HEK293 (cell line): ENCODE measurements around the gene SLU7.

Experiments
- CTCF ChIA-PET: fragments of 350-600 bp; formaldehyde crosslinking; extraction: SDS; loops from one replicate; lab custom pipeline; 2021; ENCODE audit warnings: antibody characterized with exemption; lab: Yijun Ruan, JAX
- POLR2A ChIA-PET: fragments of 300-600 bp; formaldehyde crosslinking; extraction: SDS; loops from one replicate; lab custom pipeline; 2020; ENCODE audit warnings: antibody characterized with exemption, inconsistent platforms; lab: Yijun Ruan, JAX
- H3K27ac ChIP-seq: fragments of 200-500 bp; sonication (Bioruptor generic); 2 replicates; pipeline ENCODE4 v1.5.1; 2014; ENCODE audit warnings: low read depth, low read length, control low read depth, inconsistent platforms; ENCODE audit errors: extremely low read depth
- H3K36me3 ChIP-seq, 2 experiments: fragments of 200-500 bp in 1 of 2; sonication (Bioruptor generic) in 1 of 2; 1 replicate in 1 of 2; 2 replicates in 1 of 2; pipeline ENCODE4 v1.5.1; 2014 to 2017; ENCODE audit warnings: inconsistent platforms in 2 of 2, low read length in 2 of 2; ENCODE audit not compliant: control insufficient read depth in 2 of 2, insufficient read depth in 1 of 2
- H3K4me1 ChIP-seq: fragments of 200-500 bp; sonication (Bioruptor generic); 2 replicates; pipeline ENCODE4 v1.5.1; 2014; ENCODE audit warnings: mild to moderate bottlenecking, low read length, inconsistent platforms; ENCODE audit not compliant: control insufficient read depth, insufficient read depth
- H3K4me3 ChIP-seq: 2 replicates; pipeline ENCODE4 v1.5.1; 2011; ENCODE audit warnings: low read depth, mild to moderate bottlenecking, control low read depth, low read length, moderate library complexity
- H3K9me3 ChIP-seq: fragments of 200-500 bp; sonication (Bioruptor generic); 2 replicates; pipeline ENCODE4 v1.5.1; 2014; ENCODE audit warnings: low read depth, low read length, inconsistent platforms; ENCODE audit not compliant: control insufficient read depth, insufficient read depth
- HIC1 ChIP-seq: fragments of 450-650 bp; formaldehyde crosslinking; IDR thresholded peaks from 2 replicates; pipeline ENCODE4 v1.5.1; 2016; ENCODE audit warnings: missing biosample characterization, missing genetic modification characterization
- HOXC10 ChIP-seq: sonication (generic); formaldehyde crosslinking; IDR thresholded peaks from 2 replicates; pipeline ENCODE4 v1.8.1; 2023; ENCODE audit warnings: mild to moderate bottlenecking, missing genetic modification reagents
- KLF10 ChIP-seq: fragments of 450-650 bp; IDR thresholded peaks from 2 replicates; pipeline ENCODE4 v1.5.1; 2018; ENCODE audit warnings: missing biosample characterization, mild to moderate bottlenecking, missing genetic modification characterization
- SP7 ChIP-seq: fragments of 450-650 bp; formaldehyde crosslinking; IDR thresholded peaks from 2 replicates; pipeline ENCODE4 v1.5.1; 2016; ENCODE audit warnings: missing biosample characterization, missing genetic modification characterization
- TRIM28 ChIP-seq: IDR thresholded peaks from 2 replicates; pipeline ENCODE4 v1.6.1; 2011; ENCODE audit warnings: low read length, control low read depth, borderline replicate concordance
- ZBTB1 ChIP-seq: fragments of 450-650 bp; formaldehyde crosslinking; IDR thresholded peaks from 2 replicates; pipeline ENCODE4 v1.5.1; 2016; ENCODE audit warnings: missing biosample characterization, missing genetic modification characterization
- ZFP41 ChIP-seq: fragments of 450-650 bp; formaldehyde crosslinking; IDR thresholded peaks from 2 replicates; pipeline ENCODE4 v1.5.1; 2016; ENCODE audit warnings: missing biosample characterization, missing genetic modification characterization, borderline replicate concordance
- ZNF19 ChIP-seq: fragments of 450-650 bp; formaldehyde crosslinking; IDR thresholded peaks from 2 replicates; pipeline ENCODE4; 2016; ENCODE audit warnings: missing biosample characterization, missing genetic modification characterization, low read depth
- ZNF24 ChIP-seq: fragments of 450-650 bp; formaldehyde crosslinking; IDR thresholded peaks from 2 replicates; pipeline ENCODE4 v1.5.1; 2016; ENCODE audit warnings: missing biosample characterization, missing genetic modification characterization
- ZNF26 ChIP-seq: fragments of 450-650 bp; formaldehyde crosslinking; IDR thresholded peaks from 2 replicates; pipeline ENCODE4 v1.5.1; 2016; ENCODE audit warnings: missing biosample characterization, missing genetic modification characterization
- ZNF274 ChIP-seq, 2 experiments: fragments of 200-500 bp in 1 of 2; fragments of 450-650 bp in 1 of 2; sonication (Bioruptor generic) in 1 of 2; formaldehyde crosslinking in 1 of 2; IDR thresholded peaks; 2 replicates each; pipeline versions ENCODE4 v1.5.1 to v1.6.1; 2014 to 2016; ENCODE audit warnings: borderline replicate concordance in 1 of 2, inconsistent platforms in 1 of 2, low read length in 1 of 2, missing biosample characterization in 1 of 2, missing genetic modification characterization in 1 of 2
- ZNF354C ChIP-seq: fragments of 450-650 bp; formaldehyde crosslinking; IDR thresholded peaks from 2 replicates; pipeline ENCODE4 v1.5.1; 2016; ENCODE audit warnings: missing biosample characterization, missing genetic modification characterization, low read depth, borderline replicate concordance
- ZNF560 ChIP-seq: fragments of 450-650 bp; formaldehyde crosslinking; IDR thresholded peaks from 2 replicates; pipeline ENCODE4 v1.5.1; 2017; ENCODE audit warnings: missing biosample characterization, missing genetic modification characterization, borderline replicate concordance
- ZNF561 ChIP-seq: fragments of 450-650 bp; IDR thresholded peaks from 2 replicates; pipeline ENCODE4 v1.5.1; 2018; ENCODE audit warnings: missing biosample characterization, missing genetic modification characterization, borderline replicate concordance
- ZNF610 ChIP-seq: fragments of 450-650 bp; formaldehyde crosslinking; IDR thresholded peaks from 2 replicates; pipeline ENCODE4 v1.5.1; 2016; ENCODE audit warnings: missing biosample characterization, missing genetic modification characterization, borderline replicate concordance
- ZNF660 ChIP-seq: fragments of 450-650 bp; IDR thresholded peaks from 2 replicates; pipeline ENCODE4 v1.5.1; 2018; ENCODE audit warnings: missing biosample characterization, mild to moderate bottlenecking, missing genetic modification characterization
- ZNF776 ChIP-seq: fragments of 450-650 bp; formaldehyde crosslinking; IDR thresholded peaks from 2 replicates; pipeline ENCODE4 v1.5.0; 2017; ENCODE audit warnings: missing biosample characterization, missing genetic modification characterization, borderline replicate concordance
- ZNF777 ChIP-seq: fragments of 450-650 bp; formaldehyde crosslinking; IDR thresholded peaks from 2 replicates; pipeline ENCODE4 v1.5.1; 2017; ENCODE audit warnings: missing biosample characterization, missing genetic modification characterization, borderline replicate concordance
- ZNF843 ChIP-seq: fragments of 450-650 bp; formaldehyde crosslinking; IDR thresholded peaks from 2 replicates; pipeline ENCODE4 v1.5.1; 2016; ENCODE audit warnings: missing biosample characterization, missing genetic modification characterization
- ZSCAN18 ChIP-seq: fragments of 450-650 bp; formaldehyde crosslinking; IDR thresholded peaks from 2 replicates; pipeline ENCODE4 v1.5.1; 2016; ENCODE audit warnings: missing biosample characterization, missing genetic modification characterization
- TF ChIP-seq, protein P1 (sequence below): fragments of 450-650 bp; formaldehyde crosslinking; IDR thresholded peaks from 2 replicates; pipeline ENCODE4 v1.5.1; 2016; ENCODE audit warnings: missing biosample characterization, missing genetic modification characterization, low read depth
- TF ChIP-seq, protein P2 (sequence below): fragments of 450-650 bp; formaldehyde crosslinking; IDR thresholded peaks from 2 replicates; pipeline ENCODE4 v1.5.1; 2016; ENCODE audit warnings: missing biosample characterization, missing genetic modification characterization

The SLU7 gene

DNA sequence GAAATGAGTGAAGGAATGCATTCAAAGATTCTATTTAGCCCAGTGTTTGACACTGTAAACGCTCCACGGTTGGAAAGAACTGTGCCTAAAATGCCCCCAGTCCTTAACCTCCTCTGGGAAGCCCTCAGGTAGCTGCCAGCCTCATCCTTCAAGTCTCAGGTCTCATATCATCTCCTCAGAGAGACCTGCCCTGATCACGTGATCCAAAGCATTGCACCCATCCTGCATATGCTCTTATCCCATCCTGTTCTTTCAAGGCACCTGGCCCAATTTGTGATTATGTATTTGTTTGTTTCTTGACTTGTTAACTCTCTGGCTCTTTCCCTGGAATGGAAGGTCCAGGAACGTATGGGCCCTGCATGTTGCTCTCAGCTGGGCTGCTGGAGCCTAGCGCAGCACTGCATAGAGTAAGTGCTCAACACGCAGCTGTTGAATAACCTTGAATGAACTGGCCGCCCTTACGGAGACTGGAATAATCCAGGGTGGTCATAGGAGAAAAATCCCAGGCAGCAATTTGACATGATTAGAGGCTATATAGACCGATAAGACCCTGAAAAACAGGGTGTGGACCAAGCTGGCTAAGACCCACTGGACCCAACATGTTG, 57.2 kb downstream of the SLU7 start (continued):
- TF ChIP-seq ZNF26 = no peak
- no peak for TF ChIP-seq KLF10 (tag by site-specific recombination)
- TF ChIP-seq ZNF560 (tag by site-specific recombination) = no peak
- TF ChIP-seq, protein P1, sequence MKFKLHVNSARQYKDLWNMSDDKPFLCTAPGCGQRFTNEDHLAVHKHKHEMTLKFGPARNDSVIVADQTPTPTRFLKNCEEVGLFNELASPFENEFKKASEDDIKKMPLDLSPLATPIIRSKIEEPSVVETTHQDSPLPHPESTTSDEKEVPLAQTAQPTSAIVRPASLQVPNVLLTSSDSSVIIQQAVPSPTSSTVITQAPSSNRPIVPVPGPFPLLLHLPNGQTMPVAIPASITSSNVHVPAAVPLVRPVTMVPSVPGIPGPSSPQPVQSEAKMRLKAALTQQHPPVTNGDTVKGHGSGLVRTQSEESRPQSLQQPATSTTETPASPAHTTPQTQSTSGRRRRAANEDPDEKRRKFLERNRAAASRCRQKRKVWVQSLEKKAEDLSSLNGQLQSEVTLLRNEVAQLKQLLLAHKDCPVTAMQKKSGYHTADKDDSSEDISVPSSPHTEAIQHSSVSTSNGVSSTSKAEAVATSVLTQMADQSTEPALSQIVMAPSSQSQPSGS (tag by site-specific recombination) = no peak
- TF ChIP-seq ZNF660 = no peak
- TF ChIP-seq ZNF561 (tag by site-specific recombination) = no peak
- no peak for TF ChIP-seq ZSCAN18 (tag by site-specific recombination)
- TF ChIP-seq ZNF777 (tag by site-specific recombination) = no peak
- no peak for TF ChIP-seq HIC1 (tag by site-specific recombination)
- TF ChIP-seq ZNF610 = no peak

- Histone ChIP-seq H3K36me3 (no peaks in the 10 kb centered on the region), H3K9me3 (no peaks in the 10 kb centered on the region), H3K4me1 (no peaks in the 10 kb centered on the region), H3K27ac (no peak overlapping the region), H3K4me3 (no peak overlapping the region)
- TF ChIP-seq SP7 (tag by site-specific recombination) (no peak), ZNF19 (tag by site-specific recombination) (no peak), ZBTB1 (tag by site-specific recombination) (no peak), HOXC10 (CRISPR knock-in tag) (no peak), ZFP41 (no peak), ZNF843 (tag by site-specific recombination) (no peak), ZNF776 (no peak), ZNF274 (IDR thresholded peaks at IDR 0.05; ENCODE audit: low read length) (no peak), ZNF274 (tag by site-specific recombination; IDR thresholded peaks at IDR 0.05; ENCODE audit: borderline replicate concordance) (no peak), ZNF24 (tag by site-specific recombination) (no peak), TRIM28 (no peak), ZNF354C (tag by site-specific recombination) (no peak)
- TF ChIP-seq, protein P2, sequence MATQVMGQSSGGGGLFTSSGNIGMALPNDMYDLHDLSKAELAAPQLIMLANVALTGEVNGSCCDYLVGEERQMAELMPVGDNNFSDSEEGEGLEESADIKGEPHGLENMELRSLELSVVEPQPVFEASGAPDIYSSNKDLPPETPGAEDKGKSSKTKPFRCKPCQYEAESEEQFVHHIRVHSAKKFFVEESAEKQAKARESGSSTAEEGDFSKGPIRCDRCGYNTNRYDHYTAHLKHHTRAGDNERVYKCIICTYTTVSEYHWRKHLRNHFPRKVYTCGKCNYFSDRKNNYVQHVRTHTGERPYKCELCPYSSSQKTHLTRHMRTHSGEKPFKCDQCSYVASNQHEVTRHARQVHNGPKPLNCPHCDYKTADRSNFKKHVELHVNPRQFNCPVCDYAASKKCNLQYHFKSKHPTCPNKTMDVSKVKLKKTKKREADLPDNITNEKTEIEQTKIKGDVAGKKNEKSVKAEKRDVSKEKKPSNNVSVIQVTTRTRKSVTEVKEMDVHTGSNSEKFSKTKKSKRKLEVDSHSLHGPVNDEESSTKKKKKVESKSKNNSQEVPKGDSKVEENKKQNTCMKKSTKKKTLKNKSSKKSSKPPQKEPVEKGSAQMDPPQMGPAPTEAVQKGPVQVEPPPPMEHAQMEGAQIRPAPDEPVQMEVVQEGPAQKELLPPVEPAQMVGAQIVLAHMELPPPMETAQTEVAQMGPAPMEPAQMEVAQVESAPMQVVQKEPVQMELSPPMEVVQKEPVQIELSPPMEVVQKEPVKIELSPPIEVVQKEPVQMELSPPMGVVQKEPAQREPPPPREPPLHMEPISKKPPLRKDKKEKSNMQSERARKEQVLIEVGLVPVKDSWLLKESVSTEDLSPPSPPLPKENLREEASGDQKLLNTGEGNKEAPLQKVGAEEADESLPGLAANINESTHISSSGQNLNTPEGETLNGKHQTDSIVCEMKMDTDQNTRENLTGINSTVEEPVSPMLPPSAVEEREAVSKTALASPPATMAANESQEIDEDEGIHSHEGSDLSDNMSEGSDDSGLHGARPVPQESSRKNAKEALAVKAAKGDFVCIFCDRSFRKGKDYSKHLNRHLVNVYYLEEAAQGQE (tag by site-specific recombination) = no peak
- TF ChIP-seq, protein P1 (tag by site-specific recombination) = no peak
- ChIA-PET CTCF (interaction anchor here (0.7 to 1.9 kb wide), 3 partner anchors 15 to 163 kb away, joined by 3 to 4 read pairs (median 3); no protein-coding TSS in a partner anchor), POLR2A (no interaction called here)
These were observed 58.6 kb downstream of the SLU7 start for GRCh38 chr5:160360310-160360709.
